ENCODE measurements around the gene MXRA7. TPM values are rescaled to one million over a fixed set of nuclear protein-coding genes. Genes with fewer than 3 reads are reported as not detected.
A peak's percentile ranks its signal among the peaks of the same experiment; 100 is the strongest.

Gene MXRA7
- total RNA-seq, 1 donor from 2014 or later: 34.6 TPM

DNA sequence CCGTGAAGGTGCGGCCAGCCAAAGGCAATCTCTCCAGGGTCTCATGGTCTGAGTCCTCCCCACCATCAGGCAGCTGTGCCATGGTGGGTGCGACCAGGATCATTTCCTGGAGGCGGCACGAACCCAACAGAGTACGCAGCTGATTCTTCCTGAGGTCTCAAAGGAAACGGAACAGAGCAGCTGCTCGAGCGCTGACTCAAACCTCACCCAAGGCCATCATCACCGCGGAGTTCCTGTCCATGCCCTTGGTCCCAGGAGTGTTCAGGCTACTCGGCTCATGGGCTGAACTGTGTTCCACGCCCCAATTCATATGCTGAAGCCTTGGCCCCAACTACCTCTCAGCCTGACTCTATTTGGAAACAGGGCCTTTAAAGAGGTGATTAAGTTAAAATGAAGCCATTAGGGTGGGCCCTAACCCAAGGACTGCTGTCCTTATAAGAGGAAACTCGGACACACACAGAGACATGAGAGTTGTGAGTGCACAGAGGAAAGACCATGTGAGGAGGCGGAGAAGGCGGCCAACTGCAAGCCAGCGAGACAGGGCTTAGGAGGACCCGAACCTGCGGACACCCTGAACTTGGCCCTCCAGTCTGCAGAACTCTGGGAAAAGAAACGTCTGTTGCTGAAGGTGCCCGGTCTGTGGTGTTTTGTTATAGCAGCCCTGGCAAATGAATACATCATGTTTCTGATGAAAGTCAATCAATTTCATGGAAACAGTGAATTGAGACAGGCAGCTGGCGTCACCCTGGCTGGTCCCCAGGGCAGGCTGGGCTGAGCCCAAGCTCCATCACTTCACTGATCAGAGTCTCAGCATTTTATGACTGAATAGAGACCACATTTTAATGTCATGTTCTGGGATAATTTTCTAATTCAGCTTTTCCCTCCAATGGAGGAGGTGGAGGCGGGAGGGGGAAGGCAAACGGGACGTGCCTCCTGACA is 13.7 kb downstream of the MXRA7 start:
- no peak for DNase-seq

GRCh38 chr17:76695059-76695831 is 15.5 kb downstream of the MXRA7 start:
- DNase-seq: no peak

GRCh38 chr17:76691379-76692191 is 19.2 kb downstream of the MXRA7 start:
- DNase-seq: no peak

GRCh38 chr17:76690596-76691280 is 20.0 kb downstream of the MXRA7 start:
- DNase-seq: no peak

DNA sequence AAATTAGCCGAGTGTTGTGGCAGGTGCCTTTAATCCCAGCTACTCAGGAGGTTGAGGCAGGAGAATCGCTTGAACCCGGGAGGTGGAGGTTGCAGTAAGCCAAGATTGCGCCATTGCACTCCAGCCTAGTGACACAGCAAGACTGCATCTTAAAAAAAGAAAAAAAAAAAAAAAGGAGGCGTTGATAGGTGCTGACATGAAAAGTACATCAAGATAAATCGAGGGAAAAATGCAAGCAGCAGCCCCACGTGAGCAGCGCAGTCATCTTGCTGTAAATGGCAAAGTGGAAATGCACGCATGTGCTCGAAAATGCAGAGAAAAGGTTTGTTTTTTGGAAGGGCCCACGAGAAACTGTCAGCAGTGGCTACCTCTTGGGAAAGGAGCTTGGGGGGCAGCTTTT is 20.9 kb downstream of the MXRA7 start:
- DNase-seq: no peak

- DNase-seq: no peak
These were observed 22.6 kb downstream of the MXRA7 start for GRCh38 chr17:76688165-76688622.

DNA sequence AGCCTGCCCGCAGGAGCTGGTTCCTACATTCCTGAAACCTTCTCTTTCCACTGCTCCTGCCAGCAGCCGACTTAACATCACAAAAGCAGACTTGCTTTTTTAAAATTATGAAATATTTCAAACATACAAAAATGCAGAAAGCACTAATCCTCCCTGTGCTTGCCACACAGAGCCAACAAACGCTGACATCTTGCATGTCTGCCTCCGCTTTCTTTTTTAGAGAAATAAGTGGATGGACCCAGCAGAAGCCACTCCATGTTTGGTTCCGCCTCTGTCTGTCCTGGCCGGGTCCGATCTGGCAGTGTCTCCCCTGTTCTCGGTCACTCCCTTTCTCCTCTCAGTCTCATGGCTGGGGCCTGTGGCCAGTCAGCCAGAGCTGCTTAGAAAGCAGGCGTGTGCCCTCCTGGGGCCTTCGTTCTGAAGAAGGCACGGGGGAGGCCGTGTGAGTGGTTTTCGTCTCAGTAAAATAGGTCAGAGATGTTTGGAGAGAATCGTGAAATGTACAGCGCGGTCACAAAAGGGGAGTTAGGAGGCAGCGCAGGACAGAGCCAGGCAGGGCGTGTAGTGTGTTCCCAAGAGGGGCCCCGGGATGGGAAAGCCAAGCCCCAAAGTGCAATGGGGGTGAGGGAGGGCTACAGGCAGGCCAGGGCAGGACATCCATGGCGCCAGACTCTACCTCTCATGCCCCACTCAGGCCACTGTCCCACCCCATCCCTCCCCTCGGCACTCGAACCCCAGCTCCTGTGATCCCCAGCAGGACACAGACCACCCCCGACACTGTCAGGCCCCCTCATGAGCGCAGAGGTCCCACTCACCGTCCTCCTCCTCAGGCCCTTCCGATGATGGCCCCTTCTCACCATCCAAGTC is 23.2 kb downstream of the MXRA7 start:
- no peak for DNase-seq

- no peak for DNase-seq
These were observed 24.0 kb downstream of the MXRA7 start for GRCh38 chr17:76686538-76687297.

DNA sequence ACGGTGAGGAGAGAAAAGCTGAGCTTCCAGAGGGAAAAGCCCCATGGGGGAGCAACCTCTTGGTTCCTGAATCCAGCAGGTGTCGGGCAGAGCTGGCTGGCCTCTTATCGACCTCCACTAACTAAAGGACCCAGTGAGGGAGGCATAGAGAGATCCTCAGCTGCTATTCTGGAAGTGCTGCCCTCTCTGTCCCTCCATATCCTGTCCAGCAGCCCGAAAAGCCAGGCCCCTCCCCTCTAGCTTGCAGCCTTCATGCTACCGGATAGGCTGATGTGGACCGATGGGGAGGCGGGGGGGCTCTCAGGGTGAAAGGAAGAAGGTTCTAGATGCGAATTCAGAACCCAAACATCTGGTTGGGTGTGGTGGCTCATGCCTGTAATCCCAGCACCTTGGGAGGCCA is 24.9 kb downstream of the MXRA7 start:
- no peak for DNase-seq

DNA sequence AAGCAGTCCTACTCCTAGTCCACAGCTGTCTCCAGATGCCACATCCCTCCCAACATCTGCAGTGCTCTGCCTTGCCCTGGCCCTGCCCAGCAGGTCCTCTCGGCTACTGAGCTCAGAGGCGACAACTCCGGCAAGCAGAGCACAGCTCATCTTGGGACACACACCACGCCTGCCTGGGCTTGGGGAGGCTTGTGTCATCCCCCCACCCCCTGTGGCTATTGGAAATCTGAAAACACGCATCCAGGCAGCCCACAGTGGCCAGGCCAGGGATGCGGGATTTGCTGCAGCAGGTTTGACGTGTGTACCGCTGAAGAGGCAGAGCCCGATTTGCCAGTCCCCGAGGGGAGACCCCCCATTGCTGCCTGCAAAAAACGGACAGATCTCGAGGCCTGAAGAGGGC is 25.4 kb downstream of the MXRA7 start:
- no peak for DNase-seq

- DNase-seq: no peak
These were observed 26.0 kb downstream of the MXRA7 start for GRCh38 chr17:76684756-76685155.

- no peak for DNase-seq
These were observed 26.6 kb downstream of the MXRA7 start for GRCh38 chr17:76683921-76684745.

DNA sequence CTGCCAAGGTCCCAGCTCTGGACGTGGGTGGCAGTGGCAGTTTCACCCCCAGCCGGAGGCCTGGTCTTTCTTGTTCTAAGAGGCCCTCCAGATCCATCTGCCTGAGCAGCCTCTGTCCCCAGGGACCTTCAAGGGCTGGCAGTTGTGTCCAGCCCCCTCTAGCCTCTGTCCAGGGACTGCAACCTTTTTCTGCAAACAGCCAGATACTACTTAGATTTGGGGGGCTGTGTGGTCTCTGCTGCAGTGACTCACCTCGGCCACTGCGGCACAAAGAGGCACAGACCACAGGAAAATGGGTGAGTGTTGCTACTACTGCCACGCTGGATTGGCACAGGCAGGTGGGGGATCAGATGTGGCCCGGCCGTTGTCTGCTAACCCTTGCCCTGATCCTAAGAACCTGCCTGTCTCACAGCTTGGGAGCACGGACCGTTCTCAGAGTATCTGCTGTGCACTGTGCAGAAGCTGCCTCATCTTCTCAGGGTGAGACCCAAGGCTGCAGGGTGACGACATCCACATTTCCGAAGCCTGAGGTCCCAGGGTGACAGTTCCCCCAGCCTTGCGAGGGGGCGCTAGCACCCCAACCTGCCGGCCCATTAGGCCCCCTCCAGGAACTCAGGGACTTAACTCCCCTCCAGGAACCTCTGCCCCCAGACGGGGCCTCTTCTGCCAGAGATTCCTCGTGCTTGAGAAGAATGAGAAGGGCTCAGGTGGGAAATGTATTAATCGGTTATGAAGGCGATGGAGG is 27.6 kb downstream of the MXRA7 start:
- no peak for DNase-seq

GRCh38 chr17:76682296-76682695 is 28.5 kb downstream of the MXRA7 start:
- DNase-seq: no peak

- peak; percentile 55 for DNase-seq
These were observed 29.3 kb downstream of the MXRA7 start for GRCh38 chr17:76681222-76682137.

DNA sequence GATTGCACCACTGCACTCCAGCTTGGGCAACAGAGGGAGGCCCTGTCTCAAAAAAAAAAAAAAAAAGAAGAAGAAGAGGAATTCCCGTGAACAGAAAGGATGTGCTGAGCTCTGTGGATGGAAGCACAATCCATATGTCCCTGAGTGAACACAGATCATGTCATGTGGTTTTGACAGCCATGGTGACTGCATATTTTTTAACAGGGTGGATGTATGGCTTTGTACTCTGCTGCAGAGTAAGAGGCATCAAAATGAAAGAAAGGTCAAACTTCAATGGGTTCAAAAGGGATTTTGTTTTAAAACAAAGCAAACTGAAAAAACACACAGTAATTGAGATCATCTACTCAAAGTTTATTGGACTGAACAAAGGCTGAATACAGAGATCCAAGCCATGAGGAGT is 31.5 kb downstream of the MXRA7 start:
- DNase-seq: no peak

DNA sequence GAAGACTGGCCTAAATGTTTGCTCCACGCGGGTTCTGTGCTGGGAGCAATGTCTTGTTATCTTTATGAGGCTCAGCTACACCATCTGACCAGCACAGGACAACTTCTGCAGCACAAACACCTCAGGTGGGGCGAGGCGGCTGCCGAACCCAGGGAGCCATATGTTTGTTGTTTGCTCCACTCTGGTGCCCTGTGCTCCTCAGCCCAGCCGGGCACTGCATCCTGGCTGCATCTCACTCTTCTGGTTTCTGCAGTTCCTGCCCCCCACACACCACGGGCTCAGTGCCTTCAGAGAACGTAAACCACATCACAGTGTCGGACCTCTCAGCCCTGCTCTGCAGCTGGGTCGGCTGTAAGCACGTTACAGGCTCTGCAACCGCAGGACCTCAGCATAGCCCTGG is 32.4 kb downstream of the MXRA7 start:
- DNase-seq: no peak

Measured in occipital lobe (tissue), 2 donors.